Stimulated activated CD4-positive, alpha-beta T cell treated with anti-CD3 and anti-CD28 coated beads, TNF-alpha, amount 100 ng/mL, for 24 hours (primary cell): ENCODE measurements around the gene NDFIP2.

Source experiments
- DNase-seq, 3 experiments: peaks; one replicate each; pipeline ENCODE4 v3.0.0-alpha.2; 2020; ENCODE audit warnings: low read depth in 3 of 3

NDFIP2 gene

GRCh38 chr13:79492918-79493594 is 12.1 kb downstream of the NDFIP2 start:
- DNase-seq: no peak

GRCh38 chr13:79496188-79496587 is 15.2 kb downstream of the NDFIP2 start:
- no peak for DNase-seq

GRCh38 chr13:79497064-79497463 is 16.1 kb downstream of the NDFIP2 start:
- DNase-seq: no peak

- no peak for DNase-seq
Observed at GRCh38 chr13:79497852-79498251, 16.9 kb downstream of the NDFIP2 start.

- no peak for DNase-seq
Observed at GRCh38 chr13:79500829-79501228, 19.9 kb downstream of the NDFIP2 start.

GRCh38 chr13:79501538-79502232 is 20.7 kb downstream of the NDFIP2 start:
- DNase-seq: no peak

- DNase-seq: no peak
Observed at GRCh38 chr13:79502859-79503468, 22.0 kb downstream of the NDFIP2 start.

- no peak for DNase-seq
Observed at GRCh38 chr13:79503473-79504017, 22.6 kb downstream of the NDFIP2 start.

- DNase-seq: no peak
Observed at GRCh38 chr13:79508224-79508961, 27.4 kb downstream of the NDFIP2 start.

- no peak for DNase-seq
Observed at GRCh38 chr13:79511611-79512010, 30.7 kb downstream of the NDFIP2 start.

- no peak for DNase-seq
Observed at GRCh38 chr13:79512950-79513349, 32.0 kb downstream of the NDFIP2 start.

GRCh38 chr13:79516595-79516994 is 35.6 kb downstream of the NDFIP2 start:
- DNase-seq: no peak

- no peak for DNase-seq
Observed at GRCh38 chr13:79519255-79519654, 38.3 kb downstream of the NDFIP2 start.

GRCh38 chr13:79522583-79522982 is 41.6 kb downstream of the NDFIP2 start:
- DNase-seq: no peak

- DNase-seq: no peak
Observed at GRCh38 chr13:79525064-79525857, 44.3 kb downstream of the NDFIP2 start.

- no peak for DNase-seq
Observed at GRCh38 chr13:79527698-79528097, 46.7 kb downstream of the NDFIP2 start.

GRCh38 chr13:79528356-79528755 is 47.4 kb downstream of the NDFIP2 start:
- DNase-seq: no peak

- no peak for DNase-seq
Observed at GRCh38 chr13:79528759-79529191, 47.8 kb downstream of the NDFIP2 start.

GRCh38 chr13:79529817-79530216 is 48.9 kb downstream of the NDFIP2 start:
- no peak for DNase-seq

GRCh38 chr13:79530270-79530669 is 49.3 kb downstream of the NDFIP2 start:
- no peak for DNase-seq
